Limb (tissue), 2 donors: ENCODE data around the gene AFF3.

Experiments
- DNase-seq, 2 donors: peaks; one replicate each; pipeline ENCODE4 v3.0.0-alpha.2; 2016; ENCODE audit errors: extremely low spot score in 2 of 2

AFF3 gene

GRCh38 chr2:100043891-100044255 lies 98.5 kb downstream of the AFF3 start:
- no peak for DNase-seq

GRCh38 chr2:100043081-100043890 lies 99.1 kb downstream of the AFF3 start:
- no peak for DNase-seq

- DNase-seq, result no peak
These were observed 99.8 kb downstream of the AFF3 start for GRCh38 chr2:100042562-100042961.

GRCh38 chr2:100041946-100042345 lies 100.4 kb downstream of the AFF3 start:
- DNase-seq, result no peak

- no peak for DNase-seq
These were observed 101.0 kb downstream of the AFF3 start for GRCh38 chr2:100041385-100041784.

GRCh38 chr2:100040906-100041305 lies 101.5 kb downstream of the AFF3 start:
- DNase-seq, result no peak

GRCh38 chr2:100039291-100039980 lies 103.0 kb downstream of the AFF3 start:
- DNase-seq, result no peak

GRCh38 chr2:100038011-100038410 lies 104.4 kb downstream of the AFF3 start:
- DNase-seq, result no peak

- no peak for DNase-seq
These were observed 105.6 kb downstream of the AFF3 start for GRCh38 chr2:100036793-100037192.

- DNase-seq, result no peak
These were observed 106.4 kb downstream of the AFF3 start for GRCh38 chr2:100036026-100036425.

- no peak for DNase-seq
These were observed 108.0 kb downstream of the AFF3 start for GRCh38 chr2:100034431-100034830.

GRCh38 chr2:100033976-100034375 lies 108.4 kb downstream of the AFF3 start:
- DNase-seq, result no peak

GRCh38 chr2:100031604-100032003 lies 110.8 kb downstream of the AFF3 start:
- no peak for DNase-seq

GRCh38 chr2:100029460-100029859 lies 112.9 kb downstream of the AFF3 start:
- no peak for DNase-seq

GRCh38 chr2:100021791-100022340 lies 120.5 kb downstream of the AFF3 start:
- no peak for DNase-seq

GRCh38 chr2:100019499-100019898 lies 122.9 kb downstream of the AFF3 start:
- no peak for DNase-seq

GRCh38 chr2:100018341-100019193 lies 123.8 kb downstream of the AFF3 start:
- DNase-seq, result no peak

GRCh38 chr2:100017633-100018032 lies 124.8 kb downstream of the AFF3 start:
- DNase-seq, result no peak

GRCh38 chr2:100016756-100017155 lies 125.6 kb downstream of the AFF3 start:
- no peak for DNase-seq

- DNase-seq, result no peak
These were observed 126.5 kb downstream of the AFF3 start for GRCh38 chr2:100015849-100016248.

- no peak for DNase-seq
These were observed 128.3 kb downstream of the AFF3 start for GRCh38 chr2:100013892-100014677.
